GM19372 (cell line): ENCODE results near the gene COG6.

Source experiments
- ATAC-seq: cut with Tn5 transposase; IDR thresholded peaks from one replicate; pipeline ENCODE4 v1.9.1; 2021; ENCODE audit warnings: mild to moderate bottlenecking, low read depth, moderate library complexity; ENCODE audit not compliant: unreplicated experiment

The COG6 gene

GRCh38 chr13:39675904-39676303 lies 20.4 kb downstream of the COG6 start:
- no peak for ATAC-seq

DNA sequence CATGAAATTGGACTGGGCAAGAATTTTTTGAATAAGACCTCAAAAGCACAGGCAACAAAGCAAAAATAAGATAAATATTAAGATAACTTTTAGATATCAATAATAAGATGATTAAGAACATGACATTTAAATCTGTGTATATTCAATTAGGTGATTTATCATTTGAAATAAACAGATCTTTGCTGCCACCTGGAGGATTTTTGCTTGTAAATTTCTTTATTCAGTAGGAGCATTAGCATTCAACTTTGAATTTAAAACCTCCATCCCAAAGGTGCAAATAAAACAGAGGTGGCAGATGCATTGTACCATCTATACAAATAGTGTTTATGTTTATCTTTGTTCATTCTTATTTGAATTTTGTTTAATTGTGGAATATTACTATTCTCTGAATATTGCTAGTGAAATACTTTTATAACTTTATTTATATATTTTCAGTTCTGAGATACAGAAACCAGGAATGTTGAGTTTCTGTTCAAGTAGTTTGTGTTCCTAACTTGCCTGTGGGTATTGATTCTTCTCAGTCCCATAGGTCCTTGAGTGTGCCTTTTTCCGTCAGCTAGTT lies 20.9 kb downstream of the COG6 start:
- no peak for ATAC-seq

DNA sequence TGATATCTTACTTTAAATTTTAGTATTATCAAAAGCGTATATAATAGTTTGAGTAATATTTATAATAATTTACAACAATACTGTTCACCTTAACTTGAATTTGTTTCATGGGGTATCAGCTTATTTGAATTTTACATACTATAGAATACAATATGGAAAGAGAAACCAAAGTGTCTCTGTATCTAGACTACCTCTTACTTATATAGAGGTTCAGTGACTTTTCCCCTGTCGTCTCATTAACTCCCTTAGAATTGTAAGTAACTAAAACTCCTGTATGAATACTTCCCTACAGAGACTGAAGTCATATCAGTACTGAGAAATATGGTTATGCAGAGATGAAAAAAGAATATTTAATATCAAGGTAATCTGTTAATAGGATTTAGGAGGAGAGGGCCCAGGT lies 26.8 kb downstream of the COG6 start:
- ATAC-seq = no peak

DNA sequence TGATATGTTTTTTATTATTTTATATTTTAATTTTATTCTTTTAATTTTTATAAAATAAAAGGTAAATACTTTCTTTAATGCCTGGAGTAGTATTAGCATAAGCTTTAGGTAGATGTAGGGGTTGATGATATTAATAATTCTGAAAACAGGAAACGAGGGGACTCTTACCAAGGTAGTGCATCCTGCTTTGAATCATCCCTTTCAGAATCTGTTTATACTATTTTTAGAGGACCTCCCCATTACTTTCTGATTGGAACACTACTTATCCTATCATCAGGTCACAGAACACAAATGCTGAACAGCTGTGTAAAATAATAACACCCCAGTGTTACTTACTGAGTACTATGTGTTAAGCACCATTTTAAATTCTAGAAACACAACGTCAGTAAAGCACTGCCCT lies 27.3 kb downstream of the COG6 start:
- ATAC-seq = no peak

DNA sequence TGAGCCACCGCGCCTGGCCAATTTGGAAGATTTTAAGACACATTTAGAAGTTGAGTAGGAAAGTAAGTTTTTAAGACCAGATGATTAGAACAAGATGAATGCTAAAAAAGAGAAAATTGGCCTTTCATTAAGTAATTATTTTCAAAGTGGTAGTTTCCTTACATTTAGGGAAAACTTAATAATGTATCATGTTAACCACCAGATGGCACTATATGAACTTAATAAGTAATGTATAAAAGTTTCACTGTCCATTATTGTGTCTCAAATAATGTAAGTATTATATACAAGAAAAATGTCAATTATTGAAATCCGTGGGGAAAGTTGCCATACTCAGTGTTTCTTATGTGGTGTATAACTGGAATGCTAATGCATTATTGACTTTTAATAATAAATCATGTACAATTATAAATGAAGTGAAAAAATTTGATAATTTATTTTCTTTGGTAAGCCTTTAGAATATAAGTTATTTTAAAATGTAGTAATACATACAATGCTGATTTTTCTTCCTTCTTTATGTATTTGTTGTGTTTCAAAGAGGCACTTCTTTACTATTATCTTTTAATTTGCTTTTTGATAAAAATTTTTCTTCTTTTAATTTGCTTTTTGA lies 29.2 kb downstream of the COG6 start:
- no peak for ATAC-seq

GRCh38 chr13:39685652-39686051 lies 30.2 kb downstream of the COG6 start:
- no peak for ATAC-seq

DNA sequence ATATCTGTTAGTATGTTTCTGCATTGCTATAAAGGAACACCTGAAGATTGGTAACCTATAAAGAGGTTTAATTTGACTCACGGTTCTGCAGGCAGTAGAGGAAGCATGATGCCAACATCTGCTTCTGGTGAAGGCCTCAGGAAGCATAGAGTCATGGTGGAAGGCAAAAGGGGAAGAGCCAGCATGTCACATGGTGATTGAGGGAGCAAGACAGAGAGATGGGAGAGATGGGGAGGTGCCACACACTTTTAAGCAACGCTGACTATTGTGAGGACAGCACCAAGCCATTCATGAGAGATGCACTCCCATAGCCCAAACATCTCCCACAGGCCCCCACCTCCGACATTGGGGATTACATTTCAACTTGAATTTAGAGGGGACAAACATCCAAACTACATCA lies 32.8 kb downstream of the COG6 start:
- ATAC-seq = no peak

GRCh38 chr13:39688699-39689405 lies 33.4 kb downstream of the COG6 start:
- ATAC-seq = peak; percentile 78

DNA sequence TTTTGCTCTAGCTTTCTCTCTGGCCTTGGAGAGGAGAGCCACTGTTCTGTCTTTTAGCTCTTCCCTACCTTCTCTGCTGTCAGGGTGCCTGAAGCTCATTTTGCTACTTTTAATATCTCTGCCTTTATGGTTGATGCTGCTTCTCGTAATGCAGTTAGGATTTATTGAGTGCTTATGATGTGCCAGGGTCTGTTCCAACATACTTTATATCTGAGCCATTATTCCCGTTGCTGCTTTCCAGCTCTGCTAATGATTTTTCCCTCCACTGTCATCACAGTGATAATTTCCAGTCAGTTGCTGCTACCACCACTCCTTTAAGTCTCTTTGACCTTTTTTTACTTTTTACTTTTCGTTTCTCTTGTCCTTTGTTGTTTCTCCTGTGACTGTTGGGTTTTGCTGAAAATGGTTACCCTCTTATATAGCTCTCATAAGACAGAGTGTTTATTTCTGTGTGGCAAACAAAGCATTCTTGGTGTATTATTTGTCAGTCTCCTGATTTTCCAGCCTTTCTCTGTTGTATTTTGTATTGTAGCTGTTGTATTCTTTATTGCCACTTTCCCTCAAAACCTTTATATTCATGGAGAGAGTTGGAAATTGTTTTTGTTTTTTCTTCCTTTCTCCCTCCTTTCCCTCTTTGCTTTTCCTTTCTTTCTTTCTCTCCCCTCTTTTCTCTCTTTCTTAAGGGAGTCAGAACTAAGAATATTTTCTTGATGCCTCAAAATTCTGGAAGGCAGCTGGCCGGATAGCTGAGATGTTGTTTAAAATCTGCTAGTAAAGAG lies 37.4 kb downstream of the COG6 start:
- ATAC-seq = no peak

- no peak for ATAC-seq
Observed at GRCh38 chr13:39699274-39699673, 43.8 kb downstream of the COG6 start.

GRCh38 chr13:39712626-39713025 lies 57.2 kb downstream of the COG6 start:
- no peak for ATAC-seq

- ATAC-seq = no peak
Observed at GRCh38 chr13:39729156-39729555, 73.7 kb downstream of the COG6 start.

DNA sequence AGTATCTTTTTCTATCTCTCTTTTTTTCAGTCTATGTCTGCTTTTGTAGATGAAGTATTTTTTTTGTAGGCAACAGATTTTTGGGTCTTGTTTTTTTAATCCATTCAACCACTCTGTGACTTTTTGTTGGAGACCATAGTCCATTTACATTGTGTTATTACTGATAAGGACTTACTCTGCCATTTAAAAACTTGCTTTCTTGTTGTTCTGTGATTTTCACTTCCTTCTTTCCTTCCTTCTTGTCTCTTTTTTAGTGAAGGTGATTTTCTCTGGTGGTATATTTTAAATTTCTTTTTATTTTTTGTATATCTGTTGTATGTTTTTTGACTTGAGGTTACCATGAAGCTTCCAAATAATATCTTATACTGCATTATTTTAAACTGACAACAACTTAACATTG lies 79.5 kb downstream of the COG6 start:
- ATAC-seq = no peak

- ATAC-seq = no peak
Observed at GRCh38 chr13:39737047-39737446, 81.6 kb downstream of the COG6 start.

DNA sequence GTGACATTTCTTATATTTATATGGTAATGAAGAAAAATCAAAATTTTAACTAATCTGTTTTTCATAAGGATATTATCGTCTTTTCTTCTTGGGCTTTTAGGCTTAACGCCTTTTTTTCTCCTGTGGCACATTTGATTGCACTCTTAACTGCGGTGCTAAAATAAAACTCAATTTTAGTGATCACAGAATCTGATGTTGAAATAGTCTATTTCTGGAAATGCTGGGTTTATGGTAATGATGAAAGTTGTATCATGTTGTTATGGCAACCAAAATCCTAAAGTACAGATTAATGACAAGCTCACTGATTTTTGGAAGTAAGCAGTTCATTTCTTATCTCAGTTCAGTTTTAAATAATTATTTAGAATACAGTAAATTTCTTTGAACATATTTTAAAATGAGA lies 85.3 kb downstream of the COG6 start:
- no peak for ATAC-seq

DNA sequence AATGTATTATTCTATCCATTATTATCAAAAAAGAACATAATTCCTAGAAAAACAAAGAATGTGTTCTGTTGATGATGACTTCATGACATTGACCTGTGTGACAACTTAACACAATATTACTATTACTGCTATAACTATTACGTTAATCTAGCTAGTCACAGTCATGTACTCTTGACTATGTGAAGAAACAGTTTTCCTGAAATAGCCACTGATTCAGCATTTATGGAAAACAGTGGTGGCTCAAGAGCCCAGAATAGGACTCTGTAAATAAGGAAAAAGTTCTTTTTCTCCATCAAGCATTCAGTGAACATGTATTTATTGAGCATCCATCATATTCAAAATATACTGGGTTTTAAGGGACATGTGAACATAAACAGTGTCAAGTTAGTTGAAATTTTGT lies 93.5 kb downstream of the COG6 start:
- no peak for ATAC-seq

GRCh38 chr13:39749528-39749927 lies 94.1 kb downstream of the COG6 start:
- no peak for ATAC-seq

DNA sequence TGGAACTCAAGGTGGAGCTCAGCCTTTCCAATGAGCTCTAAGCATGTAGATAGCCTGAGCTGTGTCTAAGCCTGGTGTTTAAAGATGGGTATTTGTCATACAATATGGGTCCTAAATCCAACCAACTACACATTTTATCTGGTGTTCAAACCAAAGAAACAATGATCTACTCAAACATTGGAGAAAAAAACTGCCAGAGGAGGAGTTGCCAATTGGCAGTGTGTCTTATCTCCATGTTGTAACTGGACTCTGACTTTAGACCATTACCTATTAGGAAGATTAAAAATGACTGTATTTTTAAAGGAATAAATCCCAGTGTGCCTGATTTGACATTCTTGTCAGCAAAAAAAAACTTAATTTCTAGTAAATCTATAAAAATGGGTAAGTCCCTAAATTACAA lies 96.3 kb downstream of the COG6 start:
- no peak for ATAC-seq

GRCh38 chr13:39760521-39760920 lies 105.1 kb downstream of the COG6 start:
- peak; percentile 85 for ATAC-seq

GRCh38 chr13:39765801-39766463 lies 110.5 kb downstream of the COG6 start:
- ATAC-seq = no peak
